MG63 (cell line): ENCODE data around the gene PPP1R12B. TPM values are rescaled to one million over a fixed set of nuclear protein-coding genes. Genes with fewer than 3 reads are reported as not detected.
"Not testable (repeated sequence)": the region's sequence is repeated elsewhere in the genome, so short reads cannot be mapped to it uniquely, and the experiment has no call there.

Experiments used
- DNase-seq: peaks from one replicate; pipeline ENCODE4 v3.0.0-alpha.2; 2020
- H3K27me3 ChIP-seq: fragments of 250-450 bp; sonication (Bioruptor Pico); 2 replicates; pipeline ENCODE4 v1.5.1; 2020; ENCODE audit warnings: mild to moderate bottlenecking, moderate library complexity
- H3K36me3 ChIP-seq: fragments of 250-450 bp; sonication (Bioruptor Pico); 2 replicates; pipeline ENCODE4 v1.5.1; 2020; ENCODE audit warnings: mild to moderate bottlenecking, moderate library complexity
- H3K4me3 ChIP-seq: fragments of 250-450 bp; sonication (Bioruptor Pico); 2 replicates; pipeline ENCODE4 v1.5.1; 2020; ENCODE audit warnings: mild to moderate bottlenecking, moderate library complexity
- H3K9me3 ChIP-seq: fragments of 250-450 bp; sonication (Bioruptor Pico); 2 replicates; pipeline ENCODE4 v1.5.1; 2020; ENCODE audit warnings: mild to moderate bottlenecking, moderate library complexity
- total RNA-seq: library from RNA; depleted of rRNA; stranded (reverse); fragments of >200 nt; shearing (Covaris generic); gene quantifications from 2 replicates; pipeline ENCODE4 v1.2.3, GENCODE V29; 2014; ENCODE audit warnings: low replicate concordance

The PPP1R12B gene
- total RNA-seq, 1 experiment from 2014 or later, result 15.4 TPM

- Histone ChIP-seq H3K27me3 (no peaks in the 10 kb centered on the region), H3K9me3 (no peaks in the 10 kb centered on the region), H3K36me3 (peaks cover 7% of the 10 kb centered on the region), H3K4me3 (no peak overlapping the region)
- no peak for DNase-seq
Measured at GRCh38 chr1:202567738-202568137, 219.2 kb downstream of the PPP1R12B start.

GRCh38 chr1:202568410-202568809 is 219.9 kb downstream of the PPP1R12B start:
- H3K27me3 ChIP-seq, result no peaks in the 10 kb centered on the region
- H3K36me3 ChIP-seq, result peaks cover 7% of the 10 kb centered on the region; the same call in 1 of the 2 replicates
- H3K4me3 ChIP-seq, result no peak overlapping the region
- H3K9me3 ChIP-seq, result no peaks in the 10 kb centered on the region
- DNase-seq, result no peak

DNA sequence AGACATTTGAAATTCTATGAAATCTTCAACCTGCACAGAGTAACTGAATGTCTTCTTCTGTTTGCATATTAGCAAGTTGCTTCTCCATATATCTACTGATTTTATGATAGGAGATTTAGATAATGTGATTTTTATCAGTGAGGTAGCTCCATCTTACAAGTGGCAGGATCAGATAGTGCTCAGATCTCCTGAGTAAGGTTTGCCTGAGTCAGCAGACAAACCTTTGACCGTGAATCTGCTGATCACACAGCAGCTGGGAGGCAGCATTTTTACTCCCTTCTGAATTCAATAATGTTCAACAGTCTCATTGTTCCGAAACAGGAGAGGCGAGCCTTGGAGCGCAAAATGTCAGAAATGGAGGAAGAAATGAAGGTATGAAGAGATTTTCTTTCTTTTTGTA is 220.3 kb downstream of the PPP1R12B start:
- H3K9me3 ChIP-seq, result no peaks in the 10 kb centered on the region
- no peak overlapping the region for H3K4me3 ChIP-seq
- DNase-seq, result no peak
- no peaks in the 10 kb centered on the region for H3K27me3 ChIP-seq
- H3K36me3 ChIP-seq, result peaks cover 7% of the 10 kb centered on the region; the same call in 1 of the 2 replicates

DNA sequence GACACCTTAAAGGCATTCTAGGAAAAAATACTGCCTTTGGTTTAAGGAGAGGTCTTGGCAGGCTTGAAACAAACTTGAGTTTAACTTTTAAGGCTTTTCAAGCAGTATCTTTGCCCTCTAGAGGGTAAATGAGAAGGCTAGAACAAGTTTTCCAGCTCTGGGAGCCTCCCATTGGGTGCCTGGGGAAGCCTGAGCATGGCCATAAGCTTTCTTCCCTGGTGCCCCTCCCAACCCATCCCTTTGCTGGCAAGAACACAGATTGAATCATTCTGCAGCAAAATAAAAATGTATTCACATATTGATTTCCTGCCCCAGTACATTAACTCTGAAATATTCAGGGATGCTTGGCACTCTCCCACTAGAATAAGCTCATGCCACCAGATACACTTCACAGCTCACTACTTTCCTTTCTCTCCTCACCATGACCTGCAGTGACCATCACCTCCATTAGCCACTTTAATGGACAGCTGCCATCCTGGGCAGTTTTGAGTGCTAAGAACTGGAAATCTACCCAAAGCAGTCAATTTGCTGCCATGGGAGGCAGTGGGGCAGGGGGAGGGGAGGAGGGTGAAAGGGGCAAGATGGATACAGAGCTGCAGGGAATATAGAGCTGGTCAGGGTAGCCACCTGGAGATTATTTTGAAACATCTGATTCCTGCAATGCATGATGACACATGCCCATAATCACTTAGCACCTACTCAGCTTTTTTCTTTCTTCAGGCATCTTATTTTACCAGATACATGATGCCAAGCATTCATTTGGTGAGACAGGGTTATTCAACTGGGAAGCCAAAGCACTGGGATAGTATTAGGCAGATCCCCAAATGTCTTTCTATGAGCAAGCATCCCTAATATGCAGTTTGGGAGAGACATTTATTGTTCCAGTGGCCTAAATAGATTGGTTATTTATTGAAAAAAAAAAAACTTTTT is 221.2 kb downstream of the PPP1R12B start:
- 0 out of 2 replicates have a peak, but pooled peaks cover 4% of the 10 kb centered on the region for H3K36me3 ChIP-seq
- H3K27me3 ChIP-seq, result no peaks in the 10 kb centered on the region
- no peak overlapping the region for H3K4me3 ChIP-seq
- no peaks in the 10 kb centered on the region for H3K9me3 ChIP-seq
- peak; percentile 82 for DNase-seq

DNA sequence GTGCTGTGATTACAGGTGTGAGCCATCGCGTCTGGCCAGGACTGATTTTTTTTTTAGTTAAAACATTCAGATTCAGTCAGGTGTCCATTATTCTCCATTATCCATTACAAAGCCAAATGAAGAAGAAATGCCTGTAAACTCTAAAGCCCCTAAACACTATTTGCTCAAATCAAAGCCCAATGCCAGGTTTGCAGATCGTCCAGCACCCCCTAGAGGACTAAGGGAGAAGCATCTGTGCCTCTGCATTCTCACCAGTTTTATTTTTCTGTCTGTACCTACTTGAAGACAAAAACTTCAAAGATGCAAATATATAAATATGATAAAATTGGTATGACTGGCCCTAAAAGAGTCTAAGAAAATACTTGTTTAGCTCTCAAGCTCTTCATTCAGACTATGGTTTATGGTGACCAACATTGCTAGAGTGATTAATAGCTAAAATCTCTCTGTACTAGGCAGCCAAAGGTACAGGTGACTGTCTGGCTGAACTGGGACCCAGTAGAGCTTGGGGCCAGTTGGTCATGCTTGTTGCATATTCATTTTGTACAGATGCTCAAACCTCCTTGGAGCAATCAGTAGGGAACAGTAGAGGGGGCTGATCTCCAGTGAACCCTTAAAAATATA is 223.3 kb downstream of the PPP1R12B start:
- no peak for DNase-seq
- Histone ChIP-seq H3K36me3 (0 out of 2 replicates have a peak, but pooled peaks cover 2% of the 10 kb centered on the region), H3K4me3 (no peak overlapping the region), H3K9me3 (no peaks in the 10 kb centered on the region), H3K27me3 (no peaks in the 10 kb centered on the region)

- H3K4me3 ChIP-seq, result no peak overlapping the region
- H3K27me3 ChIP-seq, result no peaks in the 10 kb centered on the region
- 0 out of 2 replicates have a peak, but pooled peaks cover 2% of the 10 kb centered on the region for H3K36me3 ChIP-seq
- no peak for DNase-seq
- H3K9me3 ChIP-seq, result no peaks in the 10 kb centered on the region
Measured at GRCh38 chr1:202572867-202573266, 224.4 kb downstream of the PPP1R12B start.

- Histone ChIP-seq H3K4me3 (no peak overlapping the region), H3K27me3 (no peaks in the 10 kb centered on the region), H3K36me3 (peaks cover 9% of the 10 kb centered on the region), H3K9me3 (no peaks in the 10 kb centered on the region)
- no peak for DNase-seq
Measured at GRCh38 chr1:202575918-202576653, 227.6 kb downstream of the PPP1R12B start.

DNA sequence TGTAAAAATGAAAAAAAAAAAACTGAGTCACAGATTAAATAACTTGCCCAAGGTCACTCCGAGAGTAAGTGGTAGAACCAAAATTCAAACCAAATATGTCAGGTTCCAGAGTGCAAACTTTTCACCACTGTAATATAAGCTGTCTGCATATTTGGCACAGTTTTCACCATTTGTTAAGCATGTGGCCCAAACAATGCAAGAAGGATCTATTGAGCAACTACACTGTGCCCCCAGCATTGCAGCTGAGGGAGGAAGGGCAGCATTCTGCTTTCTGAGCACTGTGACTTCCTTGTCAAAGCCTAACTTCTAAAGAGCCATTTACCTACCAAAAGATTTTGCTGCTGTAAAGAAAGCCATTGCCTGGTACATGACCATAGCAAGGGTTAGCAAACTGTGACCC is 228.3 kb downstream of the PPP1R12B start:
- DNase-seq, result no peak
- no peaks in the 10 kb centered on the region for H3K27me3 ChIP-seq
- H3K4me3 ChIP-seq, result no peak overlapping the region
- peaks cover 14% of the 10 kb centered on the region for H3K36me3 ChIP-seq
- H3K9me3 ChIP-seq, result no peaks in the 10 kb centered on the region

DNA sequence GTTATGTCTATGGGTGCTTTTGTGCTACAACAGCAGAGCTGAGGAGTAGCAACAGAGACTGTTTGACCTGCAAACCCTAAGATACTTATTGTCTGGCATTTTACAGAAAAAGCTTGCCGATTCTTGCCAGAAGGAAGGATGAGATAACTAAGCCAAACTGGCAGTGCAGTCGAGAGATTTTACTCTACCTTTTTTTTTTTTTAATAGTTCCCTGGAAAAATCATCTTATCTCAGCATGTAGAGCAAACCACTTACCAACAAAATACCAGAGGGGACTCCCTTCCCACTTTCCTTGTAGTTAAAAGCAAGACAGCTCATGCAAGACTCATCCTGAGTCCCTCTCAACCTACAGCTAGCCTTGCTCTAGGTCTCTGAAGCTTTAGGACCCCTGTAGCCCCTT is 228.9 kb downstream of the PPP1R12B start:
- Histone ChIP-seq H3K36me3 (peaks cover 14% of the 10 kb centered on the region), H3K9me3 (no peaks in the 10 kb centered on the region), H3K27me3 (no peaks in the 10 kb centered on the region), H3K4me3 (no peak overlapping the region)
- no peak for DNase-seq

GRCh38 chr1:202578001-202578504 is 229.6 kb downstream of the PPP1R12B start:
- H3K27me3 ChIP-seq, result no peaks in the 10 kb centered on the region
- no peak for DNase-seq
- H3K36me3 ChIP-seq, result peaks cover 12% of the 10 kb centered on the region
- H3K9me3 ChIP-seq, result no peaks in the 10 kb centered on the region
- no peak overlapping the region for H3K4me3 ChIP-seq

GRCh38 chr1:202578565-202578964 is 230.1 kb downstream of the PPP1R12B start:
- no peaks in the 10 kb centered on the region for H3K9me3 ChIP-seq
- peaks cover 12% of the 10 kb centered on the region for H3K36me3 ChIP-seq
- H3K4me3 ChIP-seq, result no peak overlapping the region
- DNase-seq, result no peak
- H3K27me3 ChIP-seq, result no peaks in the 10 kb centered on the region

GRCh38 chr1:202579806-202580205 is 231.3 kb downstream of the PPP1R12B start:
- Histone ChIP-seq H3K36me3 (peaks cover 12% of the 10 kb centered on the region), H3K27me3 (no peaks in the 10 kb centered on the region), H3K4me3 (no peak overlapping the region), H3K9me3 (no peaks in the 10 kb centered on the region)
- peak; percentile 76 for DNase-seq

GRCh38 chr1:202580619-202581018 is 232.1 kb downstream of the PPP1R12B start:
- no peak for DNase-seq
- Histone ChIP-seq H3K36me3 (peaks cover 12% of the 10 kb centered on the region), H3K27me3 (no peaks in the 10 kb centered on the region), H3K9me3 (no peaks in the 10 kb centered on the region), H3K4me3 (no peak overlapping the region)

DNA sequence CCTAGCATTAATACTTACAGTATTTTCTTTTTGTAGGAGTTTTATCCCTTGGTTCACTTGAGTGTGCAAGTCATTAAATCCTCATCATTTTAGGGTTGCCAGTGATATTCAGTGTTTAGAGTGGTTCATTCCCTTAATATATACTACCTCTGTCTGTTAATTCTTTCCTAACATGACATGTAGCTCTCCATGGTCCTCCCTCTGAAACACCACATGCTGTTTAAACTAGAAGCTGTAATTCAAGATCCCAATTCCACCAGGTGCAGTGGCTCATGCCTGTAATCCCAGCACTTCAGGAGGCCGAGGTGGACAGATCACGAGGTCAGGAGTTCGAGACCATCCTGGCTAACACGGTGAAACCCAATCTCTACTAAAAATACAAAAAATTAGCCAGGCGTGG is 233.9 kb downstream of the PPP1R12B start:
- not testable (repeated sequence) for H3K9me3 ChIP-seq, H3K4me3 ChIP-seq, H3K27me3 ChIP-seq

GRCh38 chr1:202584707-202585589 is 236.4 kb downstream of the PPP1R12B start:
- Histone ChIP-seq H3K4me3 (no peak overlapping the region), H3K27me3 (no peaks in the 10 kb centered on the region), H3K36me3 (peaks cover 15% of the 10 kb centered on the region), H3K9me3 (no peaks in the 10 kb centered on the region)
- DNase-seq, result peak; percentile 40

More for the DNA sequence above, 233.9 kb downstream of the PPP1R12B start:
- not testable (repeated sequence) for DNase-seq
- H3K36me3 ChIP-seq, result peaks cover 15% of the 10 kb centered on the region

DNA sequence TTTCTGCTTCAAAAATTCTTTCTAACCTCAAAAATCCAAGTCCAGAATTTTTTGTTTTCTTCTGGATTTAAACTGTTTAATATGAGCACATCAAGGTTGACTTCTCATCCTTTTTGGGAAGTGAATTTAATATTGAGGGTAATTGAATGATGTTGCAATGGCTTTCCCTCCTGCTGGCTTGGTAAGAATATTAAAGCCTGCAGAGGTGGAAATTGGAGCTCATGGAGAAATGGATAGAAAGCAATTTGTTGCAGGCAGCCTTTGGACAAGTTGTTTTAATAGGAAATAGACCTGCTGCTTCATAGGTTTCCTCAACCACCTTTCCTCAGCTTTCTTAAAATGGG is 237.1 kb downstream of the PPP1R12B start:
- H3K4me3 ChIP-seq, result no peak overlapping the region
- peaks cover 12% of the 10 kb centered on the region for H3K36me3 ChIP-seq
- no peak for DNase-seq
- no peaks in the 10 kb centered on the region for H3K27me3 ChIP-seq
- no peaks in the 10 kb centered on the region for H3K9me3 ChIP-seq
